Activated T-helper 17 cell treated with anti-CD3 and anti-CD28 coated beads, Interleukin-2, amount 50 U/mL, for 72 hours (primary cell): ENCODE results near the gene MITF. TPM values are rescaled to one million over a fixed set of nuclear protein-coding genes. Genes with fewer than 3 reads are reported as not detected.
"Not testable (repeated sequence)": the region's sequence is repeated elsewhere in the genome, so short reads cannot be mapped to it uniquely, and the experiment has no call there.

Source experiments
- ATAC-seq: fragments of 150-1000 bp; cut with Tn5 transposase; replicated peaks from 2 replicates; pipeline ENCODE4 v1.10.0; 2021; ENCODE audit warnings: mild to moderate bottlenecking, moderate library complexity
- H3K27ac Mint-ChIP-seq: one replicate; pipeline ENCODE4 v1.8.0; 2022; ENCODE audit warnings: mixed read lengths
- H3K27me3 Mint-ChIP-seq: one replicate; pipeline ENCODE4 v1.8.0; 2022; ENCODE audit warnings: mixed read lengths
- H3K36me3 Mint-ChIP-seq: one replicate; pipeline ENCODE4 v1.8.0; 2022; ENCODE audit warnings: low read depth, mild to moderate bottlenecking, mixed read lengths
- H3K4me1 Mint-ChIP-seq: one replicate; pipeline ENCODE4 v1.8.0; 2022; ENCODE audit warnings: mixed read lengths
- H3K4me3 Mint-ChIP-seq: one replicate; pipeline ENCODE4 v1.8.0; 2022; ENCODE audit warnings: mild to moderate bottlenecking, mixed read lengths
- H3K9me3 Mint-ChIP-seq: one replicate; pipeline ENCODE4 v1.8.0; 2022; ENCODE audit warnings: mixed read lengths
- total RNA-seq, 2 donors: library from RNA; stranded (reverse); gene quantifications; one replicate each; pipeline ENCODE4 v1.2.3, GENCODE V29; 2022

The MITF gene
- total RNA-seq, 2 donors from 2014 or later: not detected

DNA sequence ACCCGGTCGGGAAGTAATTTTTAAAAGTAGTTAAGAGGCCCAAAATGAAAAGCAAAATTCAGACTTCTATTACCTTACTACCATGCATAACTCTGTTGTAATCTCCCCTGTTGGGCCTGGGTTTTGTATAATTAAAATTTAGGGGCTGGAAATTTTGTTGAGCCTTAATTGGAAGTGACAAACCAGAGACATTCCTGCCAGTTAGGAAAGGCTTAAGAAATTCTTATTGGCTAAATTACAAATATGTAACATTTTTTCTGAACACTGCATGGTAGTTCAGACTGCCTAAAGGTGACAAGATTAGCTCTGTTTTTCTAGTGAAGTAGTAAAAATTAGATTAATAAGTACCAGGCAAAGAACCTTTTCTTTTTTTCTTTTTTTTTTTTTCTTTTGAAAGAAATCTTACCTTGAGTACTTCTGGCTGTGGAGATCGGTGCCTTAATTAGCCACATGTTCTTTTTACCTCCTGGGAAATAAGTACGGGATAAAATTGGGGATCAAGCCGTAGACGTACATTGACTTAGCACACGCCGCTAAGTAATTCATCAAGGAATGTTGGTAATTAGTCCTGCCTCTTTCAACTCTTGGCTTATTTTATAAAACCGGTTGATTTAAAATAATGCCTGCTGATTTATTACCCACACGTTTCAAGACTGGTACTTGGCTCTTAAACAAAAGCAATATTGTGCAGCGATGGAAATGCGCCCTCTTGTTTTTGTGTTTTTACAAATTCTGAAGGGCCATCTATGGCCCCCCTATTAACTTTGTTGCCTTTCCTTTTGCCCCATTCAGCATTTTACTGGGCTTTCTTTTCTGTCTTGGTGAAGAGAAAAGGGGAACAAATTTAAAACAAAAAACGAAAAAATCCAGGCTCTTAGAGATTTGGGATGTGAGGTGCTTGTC, 149.0 kb downstream of the MITF start:
- H3K4me3 Mint-ChIP-seq: no peak overlapping the region
- no peaks in the 10 kb centered on the region for H3K36me3 Mint-ChIP-seq
- no peak overlapping the region for H3K27ac Mint-ChIP-seq
- no peak for ATAC-seq
- no peaks in the 10 kb centered on the region for H3K9me3 Mint-ChIP-seq
- H3K4me1 Mint-ChIP-seq: no peaks in the 10 kb centered on the region
- H3K27me3 Mint-ChIP-seq: no peaks in the 10 kb centered on the region

DNA sequence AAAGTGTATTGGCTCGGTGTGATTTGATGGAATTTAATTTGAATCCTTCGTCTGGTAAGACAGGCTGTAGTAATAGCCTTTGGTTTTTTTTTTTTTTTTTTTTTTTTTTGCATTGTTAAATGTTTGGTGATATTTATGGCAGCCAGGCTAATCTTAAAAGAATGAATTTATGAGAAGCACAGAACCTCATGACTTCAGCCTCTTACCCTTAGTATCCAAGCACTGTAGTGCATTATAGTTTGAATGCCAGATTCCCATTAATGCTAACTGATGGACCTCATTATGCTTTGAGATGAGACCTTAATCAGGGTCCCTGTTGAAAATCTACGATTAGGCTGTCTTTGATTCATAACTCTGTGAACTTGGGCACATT, 149.7 kb downstream of the MITF start:
- Mint-ChIP-seq H3K9me3 (no peaks in the 10 kb centered on the region), H3K27me3 (no peaks in the 10 kb centered on the region), H3K27ac (no peak overlapping the region), H3K4me1 (no peaks in the 10 kb centered on the region), H3K4me3 (no peak overlapping the region), H3K36me3 (no peaks in the 10 kb centered on the region)
- ATAC-seq: no peak

DNA sequence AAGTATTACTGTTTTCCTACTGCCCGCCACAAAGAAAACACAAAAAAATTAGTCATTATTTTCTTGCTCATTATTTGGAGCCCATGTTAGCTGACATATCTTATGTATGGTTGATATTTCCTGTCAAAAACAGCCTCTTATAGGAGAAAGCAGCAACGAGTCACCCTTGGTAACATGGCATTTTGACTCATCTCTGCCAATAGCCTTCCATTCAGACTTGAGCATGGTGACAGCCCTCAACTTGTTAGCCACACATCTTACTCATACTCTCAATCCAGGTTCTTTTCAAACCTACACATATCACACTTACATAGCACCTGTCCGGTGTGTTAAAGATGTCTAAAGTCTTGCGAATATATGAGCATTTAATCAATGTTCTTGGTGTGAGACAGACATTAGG, 150.8 kb downstream of the MITF start:
- Mint-ChIP-seq H3K36me3 (no peaks in the 10 kb centered on the region), H3K27ac (no peak overlapping the region), H3K27me3 (no peaks in the 10 kb centered on the region), H3K9me3 (no peaks in the 10 kb centered on the region), H3K4me1 (no peaks in the 10 kb centered on the region), H3K4me3 (no peak overlapping the region)
- peak; percentile 69 for ATAC-seq

DNA sequence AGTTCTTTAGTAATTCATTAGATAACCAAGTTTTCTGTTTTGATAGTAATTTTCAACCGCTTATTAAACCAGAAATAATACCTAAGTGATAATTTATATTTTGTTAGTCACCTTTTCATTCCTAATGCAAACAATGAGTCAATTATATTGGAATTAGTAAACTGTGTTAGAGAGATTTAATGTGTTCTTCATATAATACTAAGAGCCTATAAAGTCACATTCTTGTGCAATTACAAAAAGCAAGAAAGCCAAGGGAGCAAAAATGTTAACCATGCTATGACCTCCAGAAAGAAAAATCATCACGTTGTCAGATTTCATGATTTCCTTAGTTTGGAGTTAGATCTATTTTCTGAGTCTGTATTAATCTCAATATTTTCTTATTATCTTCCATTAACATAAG, 151.4 kb downstream of the MITF start:
- no peaks in the 10 kb centered on the region for H3K36me3 Mint-ChIP-seq
- H3K4me1 Mint-ChIP-seq: no peaks in the 10 kb centered on the region
- H3K4me3 Mint-ChIP-seq: no peak overlapping the region
- no peak for ATAC-seq
- H3K27ac Mint-ChIP-seq: no peak overlapping the region
- no peaks in the 10 kb centered on the region for H3K27me3 Mint-ChIP-seq
- no peaks in the 10 kb centered on the region for H3K9me3 Mint-ChIP-seq

DNA sequence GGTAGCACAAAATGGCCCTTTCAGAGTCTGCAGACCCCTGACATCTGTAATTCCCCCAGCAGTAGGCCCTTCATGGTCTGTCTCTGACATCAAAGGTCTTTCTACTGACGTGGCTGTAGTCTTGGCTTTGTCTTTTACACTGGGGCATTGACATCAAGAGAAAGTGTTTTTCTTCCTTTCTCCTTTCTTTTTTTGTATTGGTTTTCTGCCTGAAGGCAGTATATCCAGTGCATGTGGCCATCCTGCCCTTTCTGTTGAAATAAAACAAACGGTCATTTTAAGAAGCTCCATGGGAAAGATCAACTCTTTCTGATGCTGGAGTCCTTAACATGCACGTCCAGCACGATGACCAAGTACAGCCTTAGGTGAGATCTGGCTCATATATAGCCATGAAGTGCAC, 153.4 kb downstream of the MITF start:
- Mint-ChIP-seq H3K27ac (no peak overlapping the region), H3K9me3 (no peaks in the 10 kb centered on the region), H3K4me3 (no peak overlapping the region), H3K36me3 (no peaks in the 10 kb centered on the region), H3K27me3 (no peaks in the 10 kb centered on the region), H3K4me1 (no peaks in the 10 kb centered on the region)
- ATAC-seq: no peak

DNA sequence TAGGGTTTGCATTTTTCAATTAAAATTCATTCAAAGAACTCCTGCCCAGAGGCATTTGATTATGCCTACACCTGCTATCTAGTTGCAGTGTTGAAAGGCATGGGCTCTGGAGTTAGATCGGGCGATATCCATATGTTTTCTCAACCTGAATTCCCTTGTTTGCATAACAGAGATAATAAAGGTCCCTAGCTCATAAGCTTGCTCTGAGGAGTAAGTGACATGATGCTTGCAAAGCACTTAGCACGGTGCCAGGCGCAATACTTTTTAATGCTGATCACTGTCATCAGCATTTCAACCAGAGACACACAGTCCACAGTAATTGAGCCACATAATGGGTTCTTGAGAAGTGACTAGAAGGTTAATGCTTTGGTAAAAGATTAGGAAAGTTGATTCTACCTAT, 154.0 kb downstream of the MITF start:
- Mint-ChIP-seq H3K36me3 (no peaks in the 10 kb centered on the region), H3K27me3 (no peaks in the 10 kb centered on the region), H3K27ac (no peak overlapping the region), H3K4me1 (no peaks in the 10 kb centered on the region), H3K9me3 (no peaks in the 10 kb centered on the region), H3K4me3 (no peak overlapping the region)
- no peak for ATAC-seq

DNA sequence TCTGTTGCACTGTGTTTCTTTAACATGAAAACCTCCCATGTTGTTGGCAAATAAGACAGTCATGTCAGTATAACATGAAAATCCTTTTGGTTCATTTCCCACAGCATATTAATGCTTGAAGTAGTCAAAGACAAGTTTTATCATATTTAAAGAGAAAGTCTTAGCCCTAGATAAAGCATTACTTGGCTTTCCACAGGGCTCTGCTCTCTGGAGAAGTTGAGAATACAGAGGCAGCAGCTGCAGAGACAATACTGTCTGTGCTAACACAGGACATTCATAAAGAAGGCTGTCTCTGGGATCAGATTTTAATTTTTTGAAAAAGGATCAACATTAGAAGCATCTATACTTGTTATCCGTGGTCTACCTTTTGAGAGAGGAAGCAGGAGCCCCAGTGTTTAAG, 156.8 kb downstream of the MITF start:
- ATAC-seq: no peak
- Mint-ChIP-seq H3K4me3 (no peak overlapping the region), H3K4me1 (no peaks in the 10 kb centered on the region), H3K27ac (no peak overlapping the region), H3K27me3 (no peaks in the 10 kb centered on the region), H3K9me3 (no peaks in the 10 kb centered on the region), H3K36me3 (no peaks in the 10 kb centered on the region)

DNA sequence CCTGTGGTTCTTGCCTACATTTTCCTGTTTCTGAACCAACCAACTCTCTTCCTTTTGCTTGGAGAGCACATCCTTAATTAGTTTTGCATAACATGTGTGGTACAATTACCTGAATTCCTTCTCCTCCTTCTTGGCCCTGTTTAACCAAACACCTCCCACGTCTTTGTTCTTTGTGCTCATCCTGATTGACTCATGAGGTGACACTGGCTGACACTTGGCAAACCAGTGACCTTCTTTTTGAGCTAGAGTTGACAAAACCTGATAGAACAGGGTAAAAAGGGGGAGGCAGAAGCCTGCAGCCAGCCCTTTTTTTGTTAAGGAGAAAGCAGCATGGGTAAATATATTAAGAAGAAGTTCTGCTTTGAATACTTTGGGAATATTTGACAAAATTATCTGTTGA, 161.1 kb downstream of the MITF start:
- Mint-ChIP-seq H3K27me3 (no peaks in the 10 kb centered on the region), H3K9me3 (no peaks in the 10 kb centered on the region), H3K36me3 (no peaks in the 10 kb centered on the region), H3K27ac (no peak overlapping the region), H3K4me3 (no peak overlapping the region), H3K4me1 (no peaks in the 10 kb centered on the region)
- no peak for ATAC-seq

DNA sequence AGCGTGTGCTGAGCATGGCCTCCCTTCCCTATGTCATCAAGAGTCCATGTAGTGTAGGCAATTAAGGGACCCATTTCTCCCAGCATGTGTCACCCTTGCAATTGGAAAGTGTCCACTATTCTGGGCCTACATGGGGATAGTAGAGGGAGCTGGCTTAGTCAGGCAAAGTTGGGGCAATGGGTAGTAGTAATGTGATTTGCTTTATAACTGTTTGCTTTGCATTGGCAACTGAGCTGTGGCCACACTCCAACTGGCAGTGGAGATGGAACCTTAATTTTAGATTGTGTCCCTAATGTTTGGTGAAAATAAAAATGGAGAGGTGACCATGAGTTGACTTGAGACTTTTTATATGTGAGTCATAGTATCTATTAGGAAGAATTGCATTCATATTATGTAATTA, 162.5 kb downstream of the MITF start:
- H3K4me3 Mint-ChIP-seq: no peak overlapping the region
- H3K27ac Mint-ChIP-seq: no peak overlapping the region
- no peaks in the 10 kb centered on the region for H3K27me3 Mint-ChIP-seq
- no peaks in the 10 kb centered on the region for H3K36me3 Mint-ChIP-seq
- no peaks in the 10 kb centered on the region for H3K4me1 Mint-ChIP-seq
- H3K9me3 Mint-ChIP-seq: no peaks in the 10 kb centered on the region
- ATAC-seq: no peak

DNA sequence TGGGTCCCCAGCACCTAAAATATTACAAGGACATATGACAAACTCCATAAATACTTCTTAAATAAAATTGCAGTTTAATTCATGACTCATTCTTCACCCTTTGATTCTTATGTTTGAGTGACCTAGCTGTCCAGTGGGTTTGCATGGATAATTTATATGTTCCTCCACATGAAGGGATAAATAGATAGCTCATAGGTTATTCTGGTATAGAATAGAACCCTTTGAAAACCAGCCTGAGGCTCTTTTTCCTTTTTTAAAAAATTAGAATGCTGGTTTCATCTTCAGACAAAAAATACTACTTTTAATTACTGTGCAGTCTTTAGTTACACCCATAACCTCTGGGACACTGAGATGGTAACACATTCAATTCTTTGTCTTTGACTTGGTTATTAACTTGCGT, 163.1 kb downstream of the MITF start:
- no peak for ATAC-seq
- H3K27me3 Mint-ChIP-seq: no peaks in the 10 kb centered on the region
- no peak overlapping the region for H3K27ac Mint-ChIP-seq
- no peak overlapping the region for H3K4me3 Mint-ChIP-seq
- no peaks in the 10 kb centered on the region for H3K9me3 Mint-ChIP-seq
- H3K4me1 Mint-ChIP-seq: no peaks in the 10 kb centered on the region
- no peaks in the 10 kb centered on the region for H3K36me3 Mint-ChIP-seq

DNA sequence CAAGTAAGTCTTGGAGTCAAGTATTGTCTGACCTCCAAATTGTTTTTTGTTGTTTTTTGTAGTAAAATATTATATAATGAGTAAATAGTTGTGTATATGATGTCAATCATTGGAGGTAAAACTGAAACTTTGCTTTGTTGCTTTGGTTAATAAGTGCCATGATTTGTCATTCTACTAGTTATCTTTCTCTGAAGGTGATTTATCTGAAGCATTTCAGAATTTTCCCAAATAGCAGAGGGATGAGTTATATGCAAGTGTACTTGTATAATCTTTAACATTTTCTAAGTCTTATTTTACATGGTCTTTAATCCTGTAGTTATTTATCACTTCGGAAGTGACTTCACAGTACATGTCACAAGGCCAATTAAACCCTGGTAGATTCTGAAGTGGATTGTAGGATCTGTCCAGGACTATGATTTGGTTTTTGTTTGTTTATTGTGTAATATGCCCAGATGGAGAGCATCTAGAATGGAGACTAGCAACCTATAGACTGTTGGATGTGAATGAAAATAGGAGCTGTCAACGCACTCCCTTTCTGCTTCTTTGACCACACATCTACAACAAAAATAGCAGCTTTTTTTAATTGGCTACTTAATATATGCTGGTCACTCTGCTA, 167.2 kb downstream of the MITF start:
- Mint-ChIP-seq H3K36me3 (no peaks in the 10 kb centered on the region), H3K4me3 (no peak overlapping the region), H3K4me1 (no peaks in the 10 kb centered on the region), H3K27ac (no peak overlapping the region), H3K27me3 (peaks cover 6% of the 10 kb centered on the region), H3K9me3 (peaks cover 6% of the 10 kb centered on the region)
- ATAC-seq: no peak

DNA sequence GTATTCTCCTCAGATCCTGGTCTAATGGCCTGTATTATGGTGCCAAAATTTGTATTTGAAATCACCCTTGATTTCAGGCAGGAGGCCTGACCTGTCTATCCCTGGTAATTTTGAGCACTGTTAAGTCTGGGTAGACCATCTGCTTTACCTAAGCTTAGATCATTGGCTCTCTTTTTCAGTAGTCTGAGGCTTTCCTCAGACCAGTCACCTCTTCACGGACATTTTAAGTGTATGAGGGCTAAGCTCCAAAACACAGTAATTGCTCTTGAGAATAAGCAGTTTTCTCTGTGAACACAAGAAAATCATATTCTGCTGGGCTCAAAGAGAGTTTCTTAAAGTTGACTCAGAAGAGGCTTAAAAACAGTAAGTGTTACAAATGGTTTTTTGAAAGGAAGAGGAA, 168.3 kb downstream of the MITF start:
- H3K4me3 Mint-ChIP-seq: no peak overlapping the region
- H3K27ac Mint-ChIP-seq: no peak overlapping the region
- no peak for ATAC-seq
- H3K36me3 Mint-ChIP-seq: no peaks in the 10 kb centered on the region
- H3K4me1 Mint-ChIP-seq: no peaks in the 10 kb centered on the region
- peaks cover 6% of the 10 kb centered on the region for H3K9me3 Mint-ChIP-seq
- H3K27me3 Mint-ChIP-seq: peaks cover 6% of the 10 kb centered on the region

DNA sequence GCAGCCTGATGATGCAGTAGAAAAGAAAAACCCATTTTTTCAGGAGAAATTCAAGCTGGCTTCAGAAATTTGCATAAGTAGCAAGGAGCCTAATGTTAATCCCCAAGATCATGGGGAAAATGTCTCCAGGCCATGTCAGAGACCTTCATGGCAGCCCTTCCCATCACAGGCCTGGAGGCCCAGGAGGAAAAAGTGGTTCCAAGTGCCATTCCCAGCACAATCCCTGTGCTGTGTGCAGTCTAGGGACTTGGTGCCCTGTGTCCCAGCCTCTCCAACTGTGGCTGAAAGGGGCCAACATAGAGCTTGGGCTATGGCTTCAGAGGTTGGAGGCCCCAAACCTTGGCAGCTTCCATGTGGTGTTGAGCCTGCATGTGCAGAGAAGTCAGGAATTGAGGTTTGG, 170.6 kb downstream of the MITF start:
- peaks cover 12% of the 10 kb centered on the region for H3K9me3 Mint-ChIP-seq
- not testable (repeated sequence) for H3K4me3 Mint-ChIP-seq, H3K27me3 Mint-ChIP-seq, ATAC-seq, H3K36me3 Mint-ChIP-seq, H3K27ac Mint-ChIP-seq, H3K4me1 Mint-ChIP-seq

DNA sequence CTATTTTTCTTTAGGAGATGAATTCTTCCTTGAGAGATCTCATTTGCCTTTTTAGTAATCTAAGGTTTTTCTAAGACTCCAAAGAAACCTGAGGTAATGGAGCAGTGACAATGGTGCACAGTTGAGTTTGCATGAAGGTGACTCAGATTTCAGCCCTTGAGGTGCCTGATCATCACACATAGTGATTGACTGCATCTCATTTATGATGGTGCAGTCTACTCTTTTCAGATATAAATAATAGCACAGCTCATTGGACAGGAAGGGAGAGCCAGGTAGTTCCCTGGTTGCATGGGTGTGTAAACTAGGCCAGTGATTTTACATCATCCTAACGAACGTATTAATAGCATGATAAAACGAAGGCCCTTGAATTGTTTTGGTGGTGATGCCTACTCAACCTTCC, 174.2 kb downstream of the MITF start:
- H3K27ac Mint-ChIP-seq: no peak overlapping the region
- no peaks in the 10 kb centered on the region for H3K4me1 Mint-ChIP-seq
- H3K9me3 Mint-ChIP-seq: peaks cover 12% of the 10 kb centered on the region
- H3K27me3 Mint-ChIP-seq: peaks cover 6% of the 10 kb centered on the region
- no peak for ATAC-seq
- H3K4me3 Mint-ChIP-seq: no peak overlapping the region
- H3K36me3 Mint-ChIP-seq: no peaks in the 10 kb centered on the region

DNA sequence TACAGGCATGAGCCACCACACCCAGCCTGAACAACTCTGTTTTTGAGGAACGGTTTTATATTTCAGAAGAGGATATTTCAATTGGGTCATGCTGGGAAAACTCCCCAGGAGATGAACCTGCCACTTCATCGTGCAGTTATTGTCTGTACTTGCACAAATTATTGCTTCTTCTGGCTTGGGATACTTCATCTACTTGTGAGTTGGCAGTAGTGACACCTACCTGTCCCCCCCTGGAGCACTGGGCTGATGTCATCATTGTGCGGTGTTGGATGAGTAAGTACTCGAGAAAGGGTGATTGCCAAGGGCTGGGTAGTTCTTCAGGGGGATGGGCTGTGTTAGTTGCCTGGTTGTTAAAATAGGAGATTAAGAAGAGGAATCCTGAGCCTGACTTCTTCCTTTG, 175.1 kb downstream of the MITF start:
- H3K27ac Mint-ChIP-seq: no peak overlapping the region
- H3K4me3 Mint-ChIP-seq: no peak overlapping the region
- peaks cover 9% of the 10 kb centered on the region for H3K9me3 Mint-ChIP-seq
- H3K36me3 Mint-ChIP-seq: no peaks in the 10 kb centered on the region
- peaks cover 2% of the 10 kb centered on the region for H3K27me3 Mint-ChIP-seq
- H3K4me1 Mint-ChIP-seq: no peaks in the 10 kb centered on the region
- no peak for ATAC-seq
